HEK293 (cell line): ENCODE measurements around the gene AKR1C8.
"Not testable (repeated sequence)": the region's sequence is repeated elsewhere in the genome, so short reads cannot be mapped to it uniquely, and the experiment has no call there.

Experiments used
- CTCF ChIA-PET: fragments of 350-600 bp; formaldehyde crosslinking; extraction: SDS; loops from one replicate; lab custom pipeline; 2021; ENCODE audit warnings: antibody characterized with exemption; lab: Yijun Ruan, JAX
- POLR2A ChIA-PET: fragments of 300-600 bp; formaldehyde crosslinking; extraction: SDS; loops from one replicate; lab custom pipeline; 2020; ENCODE audit warnings: antibody characterized with exemption, inconsistent platforms; lab: Yijun Ruan, JAX
- H3K27ac ChIP-seq: fragments of 200-500 bp; sonication (Bioruptor generic); 2 replicates; pipeline ENCODE4 v1.5.1; 2014; ENCODE audit warnings: low read depth, low read length, control low read depth, inconsistent platforms; ENCODE audit errors: extremely low read depth
- H3K36me3 ChIP-seq, 2 experiments: fragments of 200-500 bp in 1 of 2; sonication (Bioruptor generic) in 1 of 2; 1 replicate in 1 of 2; 2 replicates in 1 of 2; pipeline ENCODE4 v1.5.1; 2014 to 2017; ENCODE audit warnings: inconsistent platforms in 2 of 2, low read length in 2 of 2; ENCODE audit not compliant: control insufficient read depth in 2 of 2, insufficient read depth in 1 of 2
- H3K4me1 ChIP-seq: fragments of 200-500 bp; sonication (Bioruptor generic); 2 replicates; pipeline ENCODE4 v1.5.1; 2014; ENCODE audit warnings: mild to moderate bottlenecking, low read length, inconsistent platforms; ENCODE audit not compliant: control insufficient read depth, insufficient read depth
- H3K4me3 ChIP-seq: 2 replicates; pipeline ENCODE4 v1.5.1; 2011; ENCODE audit warnings: low read depth, mild to moderate bottlenecking, control low read depth, low read length, moderate library complexity
- H3K9me3 ChIP-seq: fragments of 200-500 bp; sonication (Bioruptor generic); 2 replicates; pipeline ENCODE4 v1.5.1; 2014; ENCODE audit warnings: low read depth, low read length, inconsistent platforms; ENCODE audit not compliant: control insufficient read depth, insufficient read depth
- BCL11B ChIP-seq: fragments of 450-650 bp; formaldehyde crosslinking; IDR thresholded peaks from 2 replicates; pipeline ENCODE4 v1.5.1; 2016; ENCODE audit warnings: low read depth, missing biosample characterization, missing genetic modification characterization
- GLIS1 ChIP-seq: fragments of 450-650 bp; formaldehyde crosslinking; IDR thresholded peaks from 2 replicates; pipeline ENCODE4 v1.5.1; 2016; ENCODE audit warnings: missing biosample characterization, missing genetic modification characterization
- IKZF3 ChIP-seq: fragments of 450-650 bp; IDR thresholded peaks from 2 replicates; pipeline ENCODE4 v1.5.0; 2018; ENCODE audit warnings: missing biosample characterization, mild to moderate bottlenecking, missing genetic modification characterization, moderate library complexity
- SETDB1 ChIP-seq: IDR thresholded peaks from one replicate; pipeline ENCODE4 v1.6.1; 2017; ENCODE audit warnings: mild to moderate bottlenecking, low read length, moderate library complexity, mixed read lengths; ENCODE audit not compliant: insufficient read length
- TCF7L2 ChIP-seq: IDR thresholded peaks from 2 replicates; pipeline ENCODE4 v1.6.1; 2011; ENCODE audit warnings: low read depth, mild to moderate bottlenecking, inconsistent platforms, low read length, moderate library complexity, borderline replicate concordance
- ZNF132 ChIP-seq: fragments of 450-650 bp; formaldehyde crosslinking; IDR thresholded peaks from 2 replicates; pipeline ENCODE4 v1.5.1; 2017; ENCODE audit warnings: missing biosample characterization, missing genetic modification characterization, borderline replicate concordance
- ZNF138 ChIP-seq: fragments of 450-650 bp; formaldehyde crosslinking; IDR thresholded peaks from 2 replicates; pipeline ENCODE4 v1.5.1; 2016; ENCODE audit warnings: missing biosample characterization, missing genetic modification characterization, borderline replicate concordance
- ZNF169 ChIP-seq: fragments of 450-650 bp; formaldehyde crosslinking; IDR thresholded peaks from 2 replicates; pipeline ENCODE4 v1.5.1; 2016; ENCODE audit warnings: missing biosample characterization, missing genetic modification characterization
- ZNF416 ChIP-seq: fragments of 450-650 bp; formaldehyde crosslinking; IDR thresholded peaks from 2 replicates; pipeline ENCODE4 v1.5.1; 2016; ENCODE audit warnings: missing biosample characterization, missing genetic modification characterization
- ZNF596 ChIP-seq: fragments of 450-650 bp; IDR thresholded peaks from 2 replicates; pipeline ENCODE4 v1.5.0; 2018; ENCODE audit warnings: missing biosample characterization, mild to moderate bottlenecking, missing genetic modification characterization, moderate library complexity
- ZNF623 ChIP-seq: fragments of 450-650 bp; formaldehyde crosslinking; IDR thresholded peaks from 2 replicates; pipeline ENCODE4 v1.5.1; 2016; ENCODE audit warnings: missing biosample characterization, missing genetic modification characterization
- ZNF747 ChIP-seq: fragments of 450-650 bp; formaldehyde crosslinking; IDR thresholded peaks from 2 replicates; pipeline ENCODE4 v1.5.1; 2016; ENCODE audit warnings: missing biosample characterization, missing genetic modification characterization
- ZSCAN4 ChIP-seq: fragments of 450-650 bp; formaldehyde crosslinking; IDR thresholded peaks from 2 replicates; pipeline ENCODE4 v1.5.1; 2017; ENCODE audit warnings: missing biosample characterization, missing genetic modification characterization
- ZSCAN5A ChIP-seq: fragments of 450-650 bp; formaldehyde crosslinking; IDR thresholded peaks from 2 replicates; pipeline ENCODE4 v1.5.1; 2016; ENCODE audit warnings: missing biosample characterization, missing genetic modification characterization
- TF ChIP-seq, protein P1 (sequence below): fragments of 450-650 bp; formaldehyde crosslinking; IDR thresholded peaks from 2 replicates; pipeline ENCODE4 v1.5.1; 2016; ENCODE audit warnings: missing biosample characterization, missing genetic modification characterization
- TF ChIP-seq, protein P2 (sequence below): fragments of 450-650 bp; formaldehyde crosslinking; IDR thresholded peaks from 2 replicates; pipeline ENCODE4 v1.5.1; 2016; ENCODE audit warnings: missing biosample characterization, missing genetic modification characterization

The AKR1C8 gene

GRCh38 chr10:5146920-5147254 lies 38.1 kb downstream of the AKR1C8 start (continued):
- TF ChIP-seq, protein P1, sequence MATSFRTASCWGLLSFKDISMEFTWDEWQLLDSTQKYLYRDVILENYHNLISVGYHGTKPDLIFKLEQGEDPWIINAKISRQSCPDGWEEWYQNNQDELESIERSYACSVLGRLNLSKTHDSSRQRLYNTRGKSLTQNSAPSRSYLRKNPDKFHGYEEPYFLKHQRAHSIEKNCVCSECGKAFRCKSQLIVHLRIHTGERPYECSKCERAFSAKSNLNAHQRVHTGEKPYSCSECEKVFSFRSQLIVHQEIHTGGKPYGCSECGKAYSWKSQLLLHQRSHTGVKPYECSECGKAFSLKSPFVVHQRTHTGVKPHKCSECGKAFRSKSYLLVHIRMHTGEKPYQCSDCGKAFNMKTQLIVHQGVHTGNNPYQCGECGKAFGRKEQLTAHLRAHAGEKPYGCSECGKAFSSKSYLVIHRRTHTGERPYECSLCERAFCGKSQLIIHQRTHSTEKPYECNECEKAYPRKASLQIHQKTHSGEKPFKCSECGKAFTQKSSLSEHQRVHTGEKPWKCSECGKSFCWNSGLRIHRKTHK (tag by site-specific recombination): no peak
- TF ChIP-seq ZNF416: no peak
- TF ChIP-seq, protein P2, sequence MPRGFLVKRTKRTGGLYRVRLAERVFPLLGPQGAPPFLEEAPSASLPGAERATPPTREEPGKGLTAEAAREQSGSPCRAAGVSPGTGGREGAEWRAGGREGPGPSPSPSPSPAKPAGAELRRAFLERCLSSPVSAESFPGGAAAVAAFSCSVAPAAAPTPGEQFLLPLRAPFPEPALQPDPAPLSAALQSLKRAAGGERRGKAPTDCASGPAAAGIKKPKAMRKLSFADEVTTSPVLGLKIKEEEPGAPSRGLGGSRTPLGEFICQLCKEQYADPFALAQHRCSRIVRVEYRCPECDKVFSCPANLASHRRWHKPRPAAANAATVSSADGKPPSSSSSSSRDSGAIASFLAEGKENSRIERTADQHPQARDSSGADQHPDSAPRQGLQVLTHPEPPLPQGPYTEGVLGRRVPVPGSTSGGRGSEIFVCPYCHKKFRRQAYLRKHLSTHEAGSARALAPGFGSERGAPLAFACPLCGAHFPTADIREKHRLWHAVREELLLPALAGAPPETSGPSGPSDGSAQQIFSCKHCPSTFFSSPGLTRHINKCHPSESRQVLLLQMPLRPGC (tag by site-specific recombination): no peak
- no peak for TF ChIP-seq IKZF3
- TF ChIP-seq GLIS1 (tag by site-specific recombination): no peak
- no peak for TF ChIP-seq ZSCAN5A (tag by site-specific recombination)
- no peak for TF ChIP-seq ZNF623 (tag by site-specific recombination)

- ChIA-PET POLR2A (no interaction called here), CTCF (no interaction called here)
- H3K4me3 ChIP-seq: no peak overlapping the region
- H3K9me3 ChIP-seq: no peaks in the 10 kb centered on the region
- H3K27ac ChIP-seq: no peak overlapping the region
- TF ChIP-seq ZNF138 (tag by site-specific recombination) (no peak), ZNF132 (tag by site-specific recombination) (no peak), ZNF596 (tag by site-specific recombination) (no peak)
- H3K4me1 ChIP-seq: no peaks in the 10 kb centered on the region
- H3K36me3 ChIP-seq: no peaks in the 10 kb centered on the region
Measured at GRCh38 chr10:5143137-5143536, 41.8 kb downstream of the AKR1C8 start.

GRCh38 chr10:5142199-5142598 lies 42.8 kb downstream of the AKR1C8 start:
- Histone ChIP-seq H3K4me3 (no peak overlapping the region), H3K27ac (no peak overlapping the region), H3K4me1 (no peaks in the 10 kb centered on the region), H3K9me3 (no peaks in the 10 kb centered on the region), H3K36me3 (no peaks in the 10 kb centered on the region)
- CTCF ChIA-PET: no interaction called here
- POLR2A ChIA-PET: no interaction called here
- TF ChIP-seq BCL11B (tag by site-specific recombination) (no peak), TCF7L2 (no peak)

DNA sequence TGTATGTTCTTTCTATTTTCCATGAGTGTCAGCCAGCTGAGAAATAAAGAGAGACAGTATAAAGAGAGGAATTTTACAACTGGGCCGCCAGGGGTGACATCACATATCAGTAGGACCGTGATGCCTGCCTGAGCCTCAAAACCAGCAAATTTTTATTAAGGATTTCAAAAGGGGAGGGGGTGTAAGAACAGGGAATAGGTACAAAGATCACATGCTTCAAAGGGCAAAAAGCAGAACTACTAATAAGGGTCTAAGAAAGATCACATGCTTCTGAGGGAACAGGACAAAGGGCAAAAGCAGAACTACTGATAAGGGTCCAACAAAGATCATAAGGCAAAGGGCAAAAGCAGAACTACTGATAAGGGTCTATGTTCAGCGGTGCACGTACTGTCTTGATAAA lies 47.3 kb downstream of the AKR1C8 start:
- H3K4me1 ChIP-seq, H3K27ac ChIP-seq, H3K9me3 ChIP-seq, H3K4me3 ChIP-seq, CTCF ChIA-PET, H3K36me3 ChIP-seq, POLR2A ChIA-PET: not testable (repeated sequence)

GRCh38 chr10:5136468-5137087 lies 48.4 kb downstream of the AKR1C8 start:
- Histone ChIP-seq H3K27ac (no peak overlapping the region), H3K36me3 (no peaks in the 10 kb centered on the region), H3K4me1 (no peaks in the 10 kb centered on the region), H3K9me3 (no peaks in the 10 kb centered on the region), H3K4me3 (no peak overlapping the region)
- POLR2A ChIA-PET: no interaction called here
- CTCF ChIA-PET: no interaction called here
- TF ChIP-seq ZNF747: no peak
- no peak for TF ChIP-seq ZSCAN4
- TF ChIP-seq ZNF169 (tag by site-specific recombination): no peak
- peak; percentile 92 for TF ChIP-seq SETDB1
